T-helper 17 cell (primary cell): ENCODE data around the gene PDIK1L. TPM values are rescaled to one million over a fixed set of nuclear protein-coding genes. Genes with fewer than 3 reads are reported as not detected.
A peak's percentile ranks its signal among the peaks of the same experiment; 100 is the strongest.

Experiments
- ATAC-seq: fragments of 150-1000 bp; cut with Tn5 transposase; 2 replicates; pipeline ENCODE4 v1.10.0; 2021; ENCODE audit warnings: mild to moderate bottlenecking, moderate library complexity
- DNase-seq, 3 donors: peaks; one replicate each; pipeline versions ENCODE4 v3.0.0 to v3.0.0-alpha.2; 2020 to 2021
- H3K9me3 ChIP-seq: one replicate; pipeline ENCODE4 v1.7.0; 2013; ENCODE audit warnings: low read length, mild to moderate bottlenecking; ENCODE audit not compliant: control insufficient read depth, poor library complexity, severe bottlenecking
- H3K27ac Mint-ChIP-seq: one replicate; pipeline ENCODE4 v1.8.0; 2022; ENCODE audit warnings: mild to moderate bottlenecking, moderate library complexity, mixed read lengths
- H3K27me3 Mint-ChIP-seq: one replicate; pipeline ENCODE4 v1.8.0; 2022; ENCODE audit warnings: mixed read lengths
- H3K36me3 Mint-ChIP-seq: one replicate; pipeline ENCODE4 v1.8.0; 2022; ENCODE audit warnings: low read depth, mixed read lengths
- H3K4me1 Mint-ChIP-seq: one replicate; pipeline ENCODE4 v1.8.0; 2022; ENCODE audit warnings: mild to moderate bottlenecking, mixed read lengths
- H3K4me3 Mint-ChIP-seq: one replicate; pipeline ENCODE4 v1.8.0; 2022; ENCODE audit warnings: mild to moderate bottlenecking, moderate library complexity, mixed read lengths
- total RNA-seq, 4 donors: library from RNA in 2 of 4; stranded (reverse) in 2 of 4; gene quantifications; one replicate each; pipeline ENCODE4 v1.2.3 and lab custom pipeline; 2022 to 2026

The PDIK1L gene
- total RNA-seq, 2 donors from 2014 or later, result 6.8 to 7.6 TPM

GRCh38 chr1:26119892-26120608 lies 8.4 kb downstream of the PDIK1L start:
- no peaks in the 10 kb centered on the region for H3K27me3 Mint-ChIP-seq
- H3K36me3 Mint-ChIP-seq, result peaks cover 3% of the 10 kb centered on the region
- H3K4me1 Mint-ChIP-seq, result peaks cover 15% of the 10 kb centered on the region

GRCh38 chr1:26121854-26122773 lies 10.5 kb downstream of the PDIK1L start:
- peaks cover 22% of the 10 kb centered on the region for H3K4me1 Mint-ChIP-seq
- no peaks in the 10 kb centered on the region for H3K27me3 Mint-ChIP-seq
- DNase-seq (no peak), ATAC-seq (no peak)
- no peaks in the 10 kb centered on the region for H3K9me3 ChIP-seq
- no peak overlapping the region for H3K27ac Mint-ChIP-seq
- H3K4me3 Mint-ChIP-seq, result no peak overlapping the region
- peaks cover 3% of the 10 kb centered on the region for H3K36me3 Mint-ChIP-seq

More at GRCh38 chr1:26119892-26120608, 8.4 kb downstream of the PDIK1L start:
- H3K9me3 ChIP-seq, result no peaks in the 10 kb centered on the region
- ATAC-seq (no peak), DNase-seq (no peak)
- H3K4me3 Mint-ChIP-seq, result no peak overlapping the region
- H3K27ac Mint-ChIP-seq, result peak overlapping the region; percentile 75

- no peaks in the 10 kb centered on the region for H3K9me3 ChIP-seq
- ATAC-seq (no peak), DNase-seq (no peak)
- Mint-ChIP-seq H3K27me3 (no peaks in the 10 kb centered on the region), H3K4me3 (peak overlapping the region; percentile 58), H3K36me3 (peaks cover 3% of the 10 kb centered on the region), H3K27ac (peak overlapping the region; percentile 77), H3K4me1 (peaks cover 33% of the 10 kb centered on the region)
Measured at GRCh38 chr1:26122988-26123973, 11.7 kb downstream of the PDIK1L start.

GRCh38 chr1:26124418-26125331 lies 13.1 kb downstream of the PDIK1L start:
- Mint-ChIP-seq H3K27ac (peak overlapping the region; percentile 77), H3K4me3 (peak overlapping the region; percentile 41), H3K36me3 (peaks cover 3% of the 10 kb centered on the region), H3K27me3 (no peaks in the 10 kb centered on the region), H3K4me1 (peaks cover 34% of the 10 kb centered on the region)
- DNase-seq (no peak), ATAC-seq (no peak)
- no peaks in the 10 kb centered on the region for H3K9me3 ChIP-seq

GRCh38 chr1:26125382-26125781 lies 13.8 kb downstream of the PDIK1L start:
- peaks cover 3% of the 10 kb centered on the region for H3K36me3 Mint-ChIP-seq
- H3K4me1 Mint-ChIP-seq, result peaks cover 31% of the 10 kb centered on the region
- ATAC-seq, result no peak
- peak overlapping the region; percentile 92 for H3K27ac Mint-ChIP-seq
- DNase-seq, result no peak
- no peaks in the 10 kb centered on the region for H3K27me3 Mint-ChIP-seq
- H3K9me3 ChIP-seq, result no peaks in the 10 kb centered on the region
- H3K4me3 Mint-ChIP-seq, result no peak overlapping the region

GRCh38 chr1:26125946-26126320 lies 14.3 kb downstream of the PDIK1L start:
- H3K36me3 Mint-ChIP-seq, result peaks cover 3% of the 10 kb centered on the region
- ATAC-seq, result no peak
- H3K27ac Mint-ChIP-seq, result peak overlapping the region; percentile 92
- H3K4me3 Mint-ChIP-seq, result peak overlapping the region; percentile 87
- no peaks in the 10 kb centered on the region for H3K9me3 ChIP-seq
- no peak for DNase-seq
- H3K27me3 Mint-ChIP-seq, result no peaks in the 10 kb centered on the region
- peaks cover 31% of the 10 kb centered on the region for H3K4me1 Mint-ChIP-seq

GRCh38 chr1:26126321-26127084 lies 14.9 kb downstream of the PDIK1L start:
- Mint-ChIP-seq H3K4me1 (peaks cover 31% of the 10 kb centered on the region), H3K27me3 (no peaks in the 10 kb centered on the region), H3K4me3 (peak overlapping the region; percentile 87), H3K36me3 (peaks cover 3% of the 10 kb centered on the region), H3K27ac (peak overlapping the region; percentile 92)
- peak; percentile 99 for ATAC-seq
- DNase-seq, result peak in 2 of 3 donors; percentile 16 to 37
- no peaks in the 10 kb centered on the region for H3K9me3 ChIP-seq

- Mint-ChIP-seq H3K36me3 (peaks cover 3% of the 10 kb centered on the region), H3K27me3 (no peaks in the 10 kb centered on the region), H3K4me1 (peaks cover 31% of the 10 kb centered on the region), H3K27ac (peak overlapping the region; percentile 92), H3K4me3 (peak overlapping the region; percentile 80)
- ATAC-seq, result no peak
- DNase-seq, result no peak
- H3K9me3 ChIP-seq, result no peaks in the 10 kb centered on the region
Measured at GRCh38 chr1:26127235-26128163, 15.9 kb downstream of the PDIK1L start.

- H3K36me3 Mint-ChIP-seq, result no peaks in the 10 kb centered on the region
- no peak overlapping the region for H3K27ac Mint-ChIP-seq
- H3K27me3 Mint-ChIP-seq, result no peaks in the 10 kb centered on the region
- DNase-seq, result no peak
- no peak overlapping the region for H3K4me3 Mint-ChIP-seq
- no peaks in the 10 kb centered on the region for H3K9me3 ChIP-seq
- ATAC-seq, result no peak
- peaks cover 23% of the 10 kb centered on the region for H3K4me1 Mint-ChIP-seq
Measured at GRCh38 chr1:26129778-26130177, 18.2 kb downstream of the PDIK1L start.

- Mint-ChIP-seq H3K27ac (no peak overlapping the region), H3K27me3 (no peaks in the 10 kb centered on the region), H3K4me3 (no peak overlapping the region), H3K36me3 (no peaks in the 10 kb centered on the region), H3K4me1 (peaks cover 21% of the 10 kb centered on the region)
- ATAC-seq, result no peak
- H3K9me3 ChIP-seq, result no peaks in the 10 kb centered on the region
- DNase-seq, result no peak
Measured at GRCh38 chr1:26130695-26131094, 19.1 kb downstream of the PDIK1L start.
